Activated B cell treated with CpG ODN at 0.5 μM for 24 hours (primary cell): Measurements from ENCODE around the gene AIMP1. TPM values are rescaled to one million over a fixed set of nuclear protein-coding genes. Genes with fewer than 3 reads are reported as not detected.
A peak's percentile ranks its signal among the peaks of the same experiment; 100 is the strongest.

ENCODE experiments used
- ATAC-seq: fragments of 200-7000 bp; cut with Tn5 transposase; one replicate; pipeline ENCODE4 v1.10.0; 2021; ENCODE audit warnings: low read depth, mild to moderate bottlenecking, moderate library complexity
- CTCF ChIA-PET: fragments of 350-600 bp; sonication (Branson Sonifier 250); formaldehyde crosslinking; loops from one replicate; lab custom pipeline; 2021; ENCODE audit warnings: antibody characterized with exemption; lab: Charles Lee
- POLR2A ChIA-PET: fragments of 350-600 bp; sonication (Branson Sonifier 250); formaldehyde crosslinking; loops from one replicate; lab custom pipeline; 2021; ENCODE audit warnings: antibody characterized with exemption; lab: Charles Lee
- DNase-seq: peaks from one replicate; pipeline ENCODE4 v3.0.0; 2022
- H3K27ac Mint-ChIP-seq: one replicate; pipeline ENCODE4 v1.8.0; 2020; ENCODE audit warnings: mixed read lengths
- H3K27me3 Mint-ChIP-seq: one replicate; pipeline ENCODE4 v1.8.0; 2021; ENCODE audit warnings: mixed read lengths
- H3K36me3 Mint-ChIP-seq: one replicate; pipeline ENCODE4 v1.8.0; 2021; ENCODE audit warnings: low read depth, mixed read lengths
- H3K4me1 Mint-ChIP-seq: one replicate; pipeline ENCODE4 v1.8.0; 2021; ENCODE audit warnings: mixed read lengths
- H3K4me3 Mint-ChIP-seq: one replicate; pipeline ENCODE4 v1.8.0; 2020; ENCODE audit warnings: mild to moderate bottlenecking, mixed read lengths
- H3K9me3 Mint-ChIP-seq: one replicate; pipeline ENCODE4 v1.8.0; 2020; ENCODE audit warnings: mixed read lengths
- intact Hi-C: fragments of 100-400 bp; cut with micrococcal nuclease; formaldehyde crosslinking; loops from one replicate; pipeline ENCODE4 v1.15.1; 2024
- total RNA-seq: library from RNA; stranded (reverse); gene quantifications from 2 replicates; pipeline ENCODE4 v1.2.3, GENCODE V29; 2022
- TF ChIP-seq, protein P1 (sequence below): fragments of 200-600 bp; IDR thresholded peaks from one replicate; pipeline ENCODE4 v1.8.0; 2022; ENCODE audit warnings: antibody characterized with exemption, mild to moderate bottlenecking

The AIMP1 gene
- total RNA-seq, 1 donor from 2014 or later = 53.5 TPM

DNA sequence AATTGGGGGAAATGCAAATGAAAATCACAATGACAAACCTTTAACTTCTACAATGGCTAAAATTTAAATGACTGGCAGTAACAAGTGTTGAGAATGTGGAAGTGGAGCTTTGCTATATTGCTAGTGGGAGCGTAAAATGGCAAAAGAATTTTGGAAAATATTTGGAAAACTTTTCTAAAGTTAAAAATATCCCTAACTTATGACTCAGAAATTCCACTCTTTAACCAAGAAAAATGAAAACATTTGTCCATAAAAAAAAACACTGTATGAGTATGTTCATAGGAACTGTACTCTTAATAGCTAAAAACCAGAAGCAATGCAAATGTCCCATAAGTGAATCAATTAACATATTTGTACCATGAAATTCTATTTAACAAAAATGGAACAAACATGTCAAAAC lies 4.0 kb upstream of the AIMP1 start:
- H3K27ac Mint-ChIP-seq = no peak overlapping the region
- DNase-seq (no peak), ATAC-seq (no peak)
- H3K9me3 Mint-ChIP-seq = no peaks in the 10 kb centered on the region
- POLR2A ChIA-PET = no interaction called here
- H3K4me1 Mint-ChIP-seq = peaks cover 23% of the 10 kb centered on the region
- CTCF ChIA-PET = no interaction called here
- TF ChIP-seq, protein P1, sequence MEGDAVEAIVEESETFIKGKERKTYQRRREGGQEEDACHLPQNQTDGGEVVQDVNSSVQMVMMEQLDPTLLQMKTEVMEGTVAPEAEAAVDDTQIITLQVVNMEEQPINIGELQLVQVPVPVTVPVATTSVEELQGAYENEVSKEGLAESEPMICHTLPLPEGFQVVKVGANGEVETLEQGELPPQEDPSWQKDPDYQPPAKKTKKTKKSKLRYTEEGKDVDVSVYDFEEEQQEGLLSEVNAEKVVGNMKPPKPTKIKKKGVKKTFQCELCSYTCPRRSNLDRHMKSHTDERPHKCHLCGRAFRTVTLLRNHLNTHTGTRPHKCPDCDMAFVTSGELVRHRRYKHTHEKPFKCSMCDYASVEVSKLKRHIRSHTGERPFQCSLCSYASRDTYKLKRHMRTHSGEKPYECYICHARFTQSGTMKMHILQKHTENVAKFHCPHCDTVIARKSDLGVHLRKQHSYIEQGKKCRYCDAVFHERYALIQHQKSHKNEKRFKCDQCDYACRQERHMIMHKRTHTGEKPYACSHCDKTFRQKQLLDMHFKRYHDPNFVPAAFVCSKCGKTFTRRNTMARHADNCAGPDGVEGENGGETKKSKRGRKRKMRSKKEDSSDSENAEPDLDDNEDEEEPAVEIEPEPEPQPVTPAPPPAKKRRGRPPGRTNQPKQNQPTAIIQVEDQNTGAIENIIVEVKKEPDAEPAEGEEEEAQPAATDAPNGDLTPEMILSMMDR = no peak
- intact Hi-C loops = no loop called here
- no peak overlapping the region for H3K4me3 Mint-ChIP-seq
- peaks cover 5% of the 10 kb centered on the region for H3K36me3 Mint-ChIP-seq
- H3K27me3 Mint-ChIP-seq = no peaks in the 10 kb centered on the region

DNA sequence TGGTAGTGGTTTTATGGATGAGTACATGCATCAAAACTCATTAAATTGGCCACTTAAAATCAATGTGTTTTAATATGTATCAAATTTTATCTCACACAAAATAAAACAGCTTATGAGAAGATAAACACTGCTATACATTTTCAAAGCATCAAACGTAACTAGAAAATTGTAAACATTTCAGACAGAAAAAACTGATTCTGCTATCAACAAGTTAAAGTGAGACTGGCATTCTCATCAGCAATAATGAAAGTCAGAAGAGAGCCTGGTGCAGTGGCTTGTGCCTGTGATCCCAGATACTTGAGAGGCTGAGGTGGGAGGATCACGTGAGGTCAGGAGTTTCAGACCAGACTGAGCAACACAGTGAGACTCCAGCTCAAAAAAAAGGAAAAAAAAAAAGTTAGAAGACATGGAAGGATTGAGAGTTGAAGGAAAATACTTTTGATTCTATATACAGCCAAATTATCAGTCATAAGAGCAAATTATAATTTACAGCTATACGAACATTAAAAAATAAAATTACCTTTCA lies 3.3 kb upstream of the AIMP1 start:
- peaks cover 24% of the 10 kb centered on the region for H3K4me1 Mint-ChIP-seq
- intact Hi-C loops = no loop called here
- TF ChIP-seq, protein P1 = no peak
- H3K9me3 Mint-ChIP-seq = no peaks in the 10 kb centered on the region
- H3K27ac Mint-ChIP-seq = no peak overlapping the region
- no peaks in the 10 kb centered on the region for H3K27me3 Mint-ChIP-seq
- DNase-seq (no peak), ATAC-seq (no peak)
- ChIA-PET POLR2A (no interaction called here), CTCF (no interaction called here)
- peaks cover 5% of the 10 kb centered on the region for H3K36me3 Mint-ChIP-seq
- no peak overlapping the region for H3K4me3 Mint-ChIP-seq

DNA sequence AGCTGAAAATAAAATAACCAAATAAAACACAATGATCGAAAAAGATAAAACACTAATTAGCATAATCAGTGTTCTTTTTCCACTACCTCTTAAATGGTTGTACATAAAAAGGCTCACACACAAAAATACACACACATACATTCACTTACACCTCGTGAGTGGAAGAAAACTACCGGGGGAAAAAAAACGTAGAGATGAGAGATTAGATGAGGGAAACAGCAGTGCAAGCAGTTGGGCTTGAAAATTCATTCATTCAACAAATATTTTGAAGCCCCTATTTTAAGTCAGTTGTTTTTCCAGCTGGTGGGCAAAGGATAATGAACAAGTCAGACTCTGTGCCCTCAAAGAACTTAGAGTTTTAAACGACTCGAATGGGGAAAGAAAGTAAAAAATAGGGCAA lies 1.4 kb upstream of the AIMP1 start:
- no peaks in the 10 kb centered on the region for H3K9me3 Mint-ChIP-seq
- no peak overlapping the region for H3K27ac Mint-ChIP-seq
- TF ChIP-seq, protein P1 = no peak
- intact Hi-C loops = loop anchor here (5.0 kb wide), 1 partner anchor 1672 kb away; the partner anchor contains the start of gene HADH
- ATAC-seq (no peak), DNase-seq (no peak)
- H3K36me3 Mint-ChIP-seq = peaks cover 4% of the 10 kb centered on the region
- no peak overlapping the region for H3K4me3 Mint-ChIP-seq
- H3K4me1 Mint-ChIP-seq = peaks cover 38% of the 10 kb centered on the region
- ChIA-PET POLR2A (interaction anchor here (0.6 to 1.6 kb wide), 3 partner anchors 12 to 1405 kb away, joined by 3 to 11 read pairs (median 6); partner anchors contain the start of gene PAPSS1), CTCF (no interaction called here)
- H3K27me3 Mint-ChIP-seq = no peaks in the 10 kb centered on the region

DNA sequence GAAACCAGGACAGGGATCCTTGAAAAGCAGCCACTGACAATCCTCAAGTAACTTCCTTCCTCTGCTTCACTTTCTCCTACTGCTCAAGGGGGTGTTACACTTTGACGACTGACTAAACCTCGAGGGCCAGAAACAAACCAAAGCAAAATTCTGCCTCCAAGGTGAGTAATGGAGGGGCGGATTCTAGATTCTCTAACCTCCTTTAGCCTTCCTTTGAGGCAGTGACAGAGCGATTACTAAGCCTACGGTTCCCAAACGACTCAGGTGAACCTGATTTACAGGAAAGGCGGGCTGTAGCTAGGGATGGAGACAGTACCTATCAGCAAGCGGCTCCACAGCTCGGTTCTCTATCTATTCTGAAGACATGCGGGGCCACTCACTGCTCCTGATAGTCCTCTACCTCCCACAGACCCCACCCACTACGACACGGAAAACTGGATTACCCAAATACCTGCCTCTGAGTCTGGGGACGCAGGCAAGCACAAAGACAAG lies 828 bp upstream of the AIMP1 start:
- Mint-ChIP-seq H3K4me1 (peaks cover 36% of the 10 kb centered on the region), H3K27ac (no peak overlapping the region), H3K9me3 (no peaks in the 10 kb centered on the region), H3K36me3 (peaks cover 10% of the 10 kb centered on the region), H3K27me3 (no peaks in the 10 kb centered on the region), H3K4me3 (no peak overlapping the region)
- DNase-seq = no peak
- TF ChIP-seq, protein P1 = no peak
- ChIA-PET CTCF (no interaction called here), POLR2A (interaction anchor here (0.6 to 1.6 kb wide), 4 partner anchors 12 to 1405 kb away, joined by 3 to 11 read pairs (median 6); partner anchors contain the start of gene PAPSS1)
- intact Hi-C loops = loop anchor here (5.0 kb wide), 1 partner anchor 1672 kb away; the partner anchor contains the start of gene HADH
- ATAC-seq = peak; percentile 2

DNA sequence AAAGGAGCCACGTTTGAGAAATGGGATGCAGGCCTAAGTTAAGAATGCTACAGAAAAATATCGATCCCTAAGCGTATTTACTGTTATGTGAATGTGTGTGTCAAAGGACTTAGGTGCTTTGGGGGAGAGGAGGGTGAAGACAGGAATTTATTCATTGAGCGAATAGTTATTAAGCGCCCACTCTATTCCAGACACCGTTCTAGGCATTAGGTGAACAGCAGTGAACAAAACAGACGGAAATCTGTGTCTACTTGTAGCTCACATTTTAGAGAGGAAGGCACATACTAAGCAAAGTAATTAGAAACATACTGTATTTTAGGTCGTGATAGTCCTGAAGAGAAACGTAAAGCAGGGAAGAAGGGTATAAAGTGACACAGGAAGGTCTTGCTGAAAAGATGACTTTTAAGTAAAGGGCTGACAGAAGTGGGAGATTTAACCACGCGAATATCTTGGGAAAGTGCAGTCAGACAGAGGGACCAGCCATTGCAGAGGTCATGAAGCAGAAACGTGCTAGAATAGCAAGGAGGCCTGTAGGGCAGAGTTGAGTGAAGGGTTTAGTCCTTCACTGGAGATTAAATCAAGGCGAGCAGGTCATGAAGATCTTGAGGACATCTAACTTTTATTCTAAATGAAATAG lies 541 bp downstream of the AIMP1 start:
- intact Hi-C loops = loop anchor here (1.0 to 5.0 kb wide), 7 partner anchors 16 to 1670 kb away; partner anchors contain the start of genes CYP2U1, GSTCD, HADH and INTS12
- H3K27me3 Mint-ChIP-seq = no peaks in the 10 kb centered on the region
- DNase-seq (no peak), ATAC-seq (no peak)
- H3K27ac Mint-ChIP-seq = no peak overlapping the region
- ChIA-PET CTCF (no interaction called here), POLR2A (interaction anchor here (1.6 kb wide), 1 partner anchor 1403 kb away, joined by 11 read pairs; the partner anchor contains the start of gene PAPSS1)
- H3K9me3 Mint-ChIP-seq = no peaks in the 10 kb centered on the region
- H3K4me1 Mint-ChIP-seq = peaks cover 35% of the 10 kb centered on the region
- H3K36me3 Mint-ChIP-seq = peaks cover 20% of the 10 kb centered on the region
- H3K4me3 Mint-ChIP-seq = no peak overlapping the region
- TF ChIP-seq, protein P1 = no peak
